Endothelial cell of umbilical vein (primary cell): ENCODE data around the gene ZNF511. TPM values are rescaled to one million over a fixed set of nuclear protein-coding genes. Genes with fewer than 3 reads are reported as not detected.

ENCODE experiments used
- BruUV-seq: library from RNA; stranded (reverse); fragments of 400-500 nt; replicated peaks from 2 replicates; lab custom pipeline; 2021; lab: Mats Ljungman, UMichigan
- CTCF ChIA-PET: fragments of 300-600, 350-600 bp; sonication (Branson Sonifier 250); formaldehyde crosslinking; loops from one replicate; lab custom pipeline; 2021; ENCODE audit warnings: antibody characterized with exemption, inconsistent platforms; lab: Charles Lee
- POLR2A ChIA-PET: fragments of 300-600, 350-600 bp; sonication (Branson Sonifier 250); formaldehyde crosslinking; loops from one replicate; lab custom pipeline; 2021; ENCODE audit warnings: antibody characterized with exemption, inconsistent platforms; lab: Charles Lee
- DNase-seq: peaks from one replicate; pipeline ENCODE4 v3.0.0-alpha.2; 2011; ENCODE audit warnings: low read depth, low spot score
- FAIRE-seq: peaks from 2 replicates; lab custom pipeline; 2011; peaks lifted over from hg19 to GRCh38; lab: Jason Lieb, UNC
- H2AFZ ChIP-seq: 2 replicates; pipeline ENCODE4 v1.6.0; 2012; ENCODE audit warnings: low read depth, low read length, control low read depth, inconsistent platforms
- H3K27ac ChIP-seq: 2 replicates; pipeline ENCODE4 v1.5.1; 2011; ENCODE audit warnings: low read depth, mild to moderate bottlenecking, control low read depth, low read length, moderate library complexity; ENCODE audit not compliant: insufficient read depth
- H3K27me3 ChIP-seq, 2 experiments: 2 replicates each; pipeline versions ENCODE4 v1.6.0 to v1.6.1; 2011; ENCODE audit warnings: low read length in 2 of 2, mixed read lengths in 1 of 2; ENCODE audit not compliant: control insufficient read depth in 2 of 2, insufficient read depth in 2 of 2
- H3K36me3 ChIP-seq, 2 experiments: 2 replicates in 1 of 2; 3 replicates in 1 of 2; pipeline ENCODE4 v1.5.1; 2011; ENCODE audit warnings: low read length in 2 of 2, mild to moderate bottlenecking in 1 of 2, moderate library complexity in 1 of 2; ENCODE audit not compliant: control insufficient read depth in 2 of 2, insufficient read depth in 2 of 2; ENCODE audit errors: extremely low read depth in 1 of 2
- H3K4me1 ChIP-seq: 3 replicates; pipeline ENCODE4 v1.5.1; 2011; ENCODE audit warnings: mild to moderate bottlenecking, low read length; ENCODE audit not compliant: control insufficient read depth, insufficient read depth; ENCODE audit errors: extremely low read depth
- H3K4me2 ChIP-seq: 2 replicates; pipeline ENCODE4 v1.6.1; 2011; ENCODE audit warnings: low read length, control low read depth, mixed read lengths; ENCODE audit not compliant: insufficient read depth
- H3K4me3 ChIP-seq, 3 experiments: fragments of 200-600 bp in 1 of 3; sonication (generic), shearing (Covaris generic) in 1 of 3; replicated peaks in 1 of 3; 2 replicates each; pipeline ENCODE4 v1.5.1; 2011 to 2016; ENCODE audit warnings: control low read depth in 3 of 3, low read length in 3 of 3, mild to moderate bottlenecking in 2 of 3, inconsistent platforms in 1 of 3, low read depth in 1 of 3, moderate library complexity in 1 of 3; ENCODE audit not compliant: insufficient read depth in 1 of 3
- H3K79me2 ChIP-seq: 2 replicates; pipeline ENCODE4 v1.6.0; 2012; ENCODE audit warnings: low read length, inconsistent platforms; ENCODE audit not compliant: control insufficient read depth, insufficient read depth
- H3K9ac ChIP-seq: replicated peaks from 2 replicates; pipeline ENCODE3; 2011; ENCODE audit warnings: low read length, control low read depth; ENCODE audit not compliant: insufficient read depth; ENCODE audit errors: extremely low read depth
- H3K9me1 ChIP-seq: replicated peaks from 3 replicates; pipeline ENCODE4 v1.6.0; 2011; ENCODE audit warnings: mild to moderate bottlenecking, low read length; ENCODE audit not compliant: control insufficient read depth, insufficient read depth; ENCODE audit errors: extremely low read depth
- H3K9me3 ChIP-seq: replicated peaks from 2 replicates; pipeline ENCODE4 v1.5.1; 2012; ENCODE audit warnings: low read length, inconsistent platforms; ENCODE audit not compliant: control insufficient read depth, insufficient read depth
- H4K20me1 ChIP-seq: replicated peaks from 2 replicates; pipeline ENCODE3; 2011; ENCODE audit warnings: mild to moderate bottlenecking, low read length; ENCODE audit not compliant: control insufficient read depth, insufficient read depth; ENCODE audit errors: extremely low read depth
- EZH2 ChIP-seq: IDR thresholded peaks from 2 replicates; pipeline ENCODE4 v1.6.1; 2012; ENCODE audit warnings: borderline replicate concordance, low read depth, mild to moderate bottlenecking, moderate library complexity, low read length, inconsistent platforms; ENCODE audit not compliant: severe bottlenecking
- FOS ChIP-seq: IDR thresholded peaks from 2 replicates; pipeline ENCODE4 v1.6.1; 2011; ENCODE audit warnings: mild to moderate bottlenecking, low read length, moderate library complexity, borderline replicate concordance; ENCODE audit not compliant: insufficient read depth
- GATA2 ChIP-seq: IDR thresholded peaks from 2 replicates; pipeline ENCODE4 v1.7.0; 2011; ENCODE audit warnings: low read depth, mild to moderate bottlenecking, moderate library complexity, mixed read lengths, low read length; ENCODE audit not compliant: insufficient read length, insufficient read depth
- JUN ChIP-seq: IDR thresholded peaks from 2 replicates; pipeline ENCODE4 v1.6.1; 2011; ENCODE audit warnings: borderline replicate concordance, low read depth; ENCODE audit not compliant: insufficient read length, insufficient read depth
- MAX ChIP-seq: IDR thresholded peaks from 2 replicates; pipeline ENCODE4 v1.6.1; 2011; ENCODE audit not compliant: insufficient read depth, insufficient read length
- MYC ChIP-seq: IDR thresholded peaks from one replicate; pipeline ENCODE4 v1.6.1; 2011; ENCODE audit warnings: mild to moderate bottlenecking, low read depth, low read length
- POLR2A ChIP-seq: IDR thresholded peaks from 2 replicates; pipeline ENCODE4 v1.6.1; 2012; ENCODE audit warnings: low read depth, mild to moderate bottlenecking, control low read depth, low read length
- POLR2AphosphoS5 ChIP-seq: IDR thresholded peaks from 2 replicates; pipeline ENCODE4 v1.6.1; 2012; ENCODE audit warnings: low read depth, mild to moderate bottlenecking, control low read depth, low read length, moderate library complexity; ENCODE audit not compliant: insufficient read depth
- dilution Hi-C: fragments of 300-500 bp; cut with MboI; formaldehyde crosslinking; loops from one replicate; pipeline ENCODE4 v1.15.0; 2019; ENCODE audit warnings: low sequenced_read_pairs; ENCODE audit not compliant: extremely low pct_ligation_motif_present
- intact Hi-C: fragments of 100-400 bp; cut with micrococcal nuclease; formaldehyde crosslinking; loops from one replicate; pipeline ENCODE4 v1.10.0; 2022
- polyA plus RNA-seq, 4 experiments: library from polyadenylated mRNA; depleted of rRNA in 3 of 4; stranded (reverse) in 3 of 4; unstranded in 1 of 4; fragments of >200 nt; gene quantifications; 2 replicates each; pipeline versions ENCODE4 v1.2.1 to v1.2.3, GENCODE V29; 2011 to 2012; ENCODE audit warnings: missing spikeins in 1 of 4
- total RNA-seq: library from RNA; stranded (reverse); gene quantifications from 2 replicates; pipeline ENCODE4 v1.2.3, GENCODE V29; 2021

ZNF511 gene
- total and polyA plus RNA-seq, 2 donors (not counting 3 experiments of a cell fraction or from before 2014, with no cell fraction given): 25.6 to 37.9 TPM

- Histone ChIP-seq H3K9me1 (no peaks in the 10 kb centered on the region), H3K27me3 (peaks cover 32 to 35% of the 10 kb centered on the region in 2 experiments), H3K4me1 (no peaks in the 10 kb centered on the region), H3K9me3 (no peaks in the 10 kb centered on the region), H4K20me1 (no peaks in the 10 kb centered on the region), H3K9ac (no peak overlapping the region), H3K27ac (no peak overlapping the region), H3K4me3 (no peak overlapping the region), H3K36me3 (no peaks in the 10 kb centered on the region), H3K4me2 (no peak overlapping the region), H2AFZ (no peak overlapping the region), H3K79me2 (no peaks in the 10 kb centered on the region)
- DNase-seq (peak; percentile 22), FAIRE-seq (peak; percentile 71)
- BruUV-seq: no TSS peak
- dilution Hi-C loops: no loop called here
- no peak for TF ChIP-seq POLR2AphosphoS5
- TF ChIP-seq MAX: no peak
- no peak for TF ChIP-seq GATA2
- TF ChIP-seq EZH2: no peak
- TF ChIP-seq JUN: no peak
- no peak for TF ChIP-seq FOS
- no peak for TF ChIP-seq POLR2A
- TF ChIP-seq MYC: no peak
- POLR2A ChIA-PET: no interaction called here
- intact Hi-C loops: loop anchor here (1.0 kb wide), 1 partner anchor 15 kb away; no protein-coding TSS in a partner anchor
- CTCF ChIA-PET: interaction anchor here (0.6 to 1.7 kb wide), 3 partner anchors 10 to 67 kb away, joined by 3 to 13 read pairs (median 4); no protein-coding TSS in a partner anchor
Measured at GRCh38 chr10:133324198-133324792, 15.6 kb downstream of the ZNF511 start.
